ENCODE data around the gene EPB41L4A.
A peak's percentile ranks its signal among the peaks of the same experiment; 100 is the strongest.

The EPB41L4A gene

DNA sequence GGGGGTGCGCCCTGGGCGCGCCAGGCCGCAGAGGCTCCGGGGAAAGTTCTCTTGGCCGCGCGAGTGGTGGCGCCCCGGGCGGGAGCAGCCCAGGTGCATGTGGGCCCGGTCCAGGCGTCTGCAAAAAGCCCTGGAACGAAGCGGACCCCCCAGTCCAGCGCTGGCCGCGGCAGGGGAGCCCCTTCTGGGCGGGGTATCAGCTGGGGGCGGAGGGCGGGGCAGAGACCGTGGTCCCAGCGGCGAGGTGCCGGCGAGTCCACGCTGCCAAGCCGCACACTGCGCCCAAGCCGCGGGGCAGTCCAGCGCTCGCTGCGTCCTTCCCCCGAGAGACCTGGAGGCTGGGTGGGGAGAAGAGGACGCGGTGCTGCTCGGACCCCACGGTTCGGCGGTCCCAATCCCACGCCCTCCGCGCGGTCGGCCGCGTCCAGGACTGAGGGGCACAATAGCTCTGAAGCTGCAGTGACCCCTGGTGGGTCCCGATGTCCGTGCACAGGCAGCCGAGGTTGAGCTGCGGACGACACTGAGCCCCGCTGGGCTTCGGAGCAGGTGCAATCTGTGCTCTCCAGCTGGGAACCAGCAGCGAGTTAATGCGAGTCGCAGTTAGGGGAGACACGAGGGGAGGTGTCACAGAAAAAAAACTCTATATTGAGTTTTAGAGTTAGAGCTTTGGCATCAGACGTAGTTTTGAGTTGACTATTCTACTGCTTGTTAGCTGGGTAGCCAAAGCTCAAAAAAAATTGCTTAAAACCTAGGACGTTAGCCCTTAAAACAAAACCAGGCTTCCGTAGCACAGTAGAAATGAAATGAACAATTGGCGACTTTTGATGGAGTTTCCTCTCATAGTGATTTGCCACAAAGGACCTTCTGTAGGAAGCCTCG lies 1.1 kb upstream of the EPB41L4A start (continued):
- TF ChIP-seq ZNF2 (tag by site-specific recombination; IDR thresholded peaks at IDR 0.05) = peak; percentile 95
- TF ChIP-seq GLIS1 (tag by site-specific recombination; IDR thresholded peaks at IDR 0.05) = peak; percentile 96
- peak; percentile 78; the same call in 1 of the 2 replicates for TF ChIP-seq KLF8 (tag by site-specific recombination; IDR thresholded peaks at IDR 0.05)
- TF ChIP-seq SP7 (tag by site-specific recombination; IDR thresholded peaks at IDR 0.05) = peak; percentile 75
- peak; percentile 96 for TF ChIP-seq ZFP37 (tag by site-specific recombination; IDR thresholded peaks at IDR 0.05)
- TF ChIP-seq KLF1 (tag by site-specific recombination; IDR thresholded peaks at IDR 0.05) = peak; percentile 39
- TF ChIP-seq ZNF501 (tag by site-specific recombination; IDR thresholded peaks at IDR 0.05) = no peak; the same call in none of the 2 replicates
- TF ChIP-seq ZBTB20 (tag by site-specific recombination; IDR thresholded peaks at IDR 0.05) = peak; percentile 79

DNA sequence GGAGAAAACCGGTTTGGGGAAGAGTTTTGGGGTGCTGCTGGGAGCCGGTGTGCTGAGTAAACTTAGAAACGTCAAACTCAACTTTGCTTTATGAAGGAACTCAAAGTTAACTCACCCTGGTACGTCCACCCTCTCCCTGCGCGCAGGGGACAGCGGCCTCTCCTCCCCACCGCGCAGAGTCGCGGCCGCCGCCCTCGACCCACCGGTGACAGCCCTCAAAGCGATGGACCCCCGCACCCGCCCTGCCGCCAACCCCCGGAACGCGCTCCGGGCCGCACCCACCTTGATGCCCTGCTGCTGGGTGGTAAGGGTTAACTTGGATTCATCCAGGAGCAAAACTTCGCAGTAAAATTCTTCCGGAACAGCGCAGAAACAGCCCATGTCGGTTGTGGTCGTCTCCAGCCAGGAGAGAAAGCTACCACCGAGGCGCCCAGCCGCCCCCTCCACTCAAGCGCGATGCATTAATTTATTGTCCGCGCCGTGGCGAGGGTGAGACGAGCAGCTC lies 366 bp downstream of the EPB41L4A start:
- H3K36me3 ChIP-seq (ENCODE audit: control insufficient read depth in 2 of 2, insufficient read depth in 1 of 2, low read length in 2 of 2) = no peaks in the 10 kb centered on the region
- ChIA-PET POLR2A (interaction anchor here (3.5 kb wide), 1 partner anchor 258 kb away, joined by 23 read pairs; no protein-coding TSS in a partner anchor), CTCF (interaction anchor here (0.6 to 6.6 kb wide), 16 partner anchors 11 to 1150 kb away, joined by 3 to 116 read pairs (median 4); no protein-coding TSS in a partner anchor)
- no peaks in the 10 kb centered on the region for H3K4me1 ChIP-seq (ENCODE audit: control insufficient read depth, insufficient read depth, low read length)
- H3K9me3 ChIP-seq (ENCODE audit: control insufficient read depth, insufficient read depth, low read depth, low read length) = no peaks in the 10 kb centered on the region
- peak overlapping the region; percentile 59; the same call in 1 of the 2 replicates for H3K27ac ChIP-seq (ENCODE audit: extremely low read depth, low read depth, low read length)
- peak overlapping the region; percentile 66 for H3K4me3 ChIP-seq (ENCODE audit: low read depth, low read length)
- TF ChIP-seq ZBTB17 (tag by site-specific recombination; IDR thresholded peaks at IDR 0.05) (no peak), ZNF585B (tag by site-specific recombination; IDR thresholded peaks at IDR 0.05) (no peak; the same call in 1 of the 2 replicates), BCL11B (tag by site-specific recombination; IDR thresholded peaks at IDR 0.05; ENCODE audit: low read depth) (no peak), ZNF175 (tag by site-specific recombination; IDR thresholded peaks at IDR 0.05) (no peak), HOXA7 (CRISPR knock-in tag; IDR thresholded peaks at IDR 0.05; ENCODE audit: borderline replicate concordance) (no peak), ZNF433 (tag by site-specific recombination; IDR thresholded peaks at IDR 0.05; ENCODE audit: low read depth) (no peak), SETDB1 (IDR thresholded peaks at IDR 0.05; ENCODE audit: insufficient read length, low read length) (no peak), ZFP41 (tag by site-specific recombination; IDR thresholded peaks at IDR 0.05; ENCODE audit: borderline replicate concordance) (no peak), ZNF23 (tag by site-specific recombination; IDR thresholded peaks at IDR 0.05; ENCODE audit: borderline replicate concordance) (no peak)
- TF ChIP-seq, protein P1, sequence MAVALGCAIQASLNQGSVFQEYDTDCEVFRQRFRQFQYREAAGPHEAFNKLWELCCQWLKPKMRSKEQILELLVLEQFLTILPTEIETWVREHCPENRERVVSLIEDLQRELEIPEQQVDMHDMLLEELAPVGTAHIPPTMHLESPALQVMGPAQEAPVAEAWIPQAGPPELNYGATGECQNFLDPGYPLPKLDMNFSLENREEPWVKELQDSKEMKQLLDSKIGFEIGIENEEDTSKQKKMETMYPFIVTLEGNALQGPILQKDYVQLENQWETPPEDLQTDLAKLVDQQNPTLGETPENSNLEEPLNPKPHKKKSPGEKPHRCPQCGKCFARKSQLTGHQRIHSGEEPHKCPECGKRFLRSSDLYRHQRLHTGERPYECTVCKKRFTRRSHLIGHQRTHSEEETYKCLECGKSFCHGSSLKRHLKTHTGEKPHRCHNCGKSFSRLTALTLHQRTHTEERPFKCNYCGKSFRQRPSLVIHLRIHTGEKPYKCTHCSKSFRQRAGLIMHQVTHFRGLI (tag by site-specific recombination; IDR thresholded peaks at IDR 0.05) = peak; percentile 48; the same call in 1 of the 2 replicates
- TF ChIP-seq, protein P2, sequence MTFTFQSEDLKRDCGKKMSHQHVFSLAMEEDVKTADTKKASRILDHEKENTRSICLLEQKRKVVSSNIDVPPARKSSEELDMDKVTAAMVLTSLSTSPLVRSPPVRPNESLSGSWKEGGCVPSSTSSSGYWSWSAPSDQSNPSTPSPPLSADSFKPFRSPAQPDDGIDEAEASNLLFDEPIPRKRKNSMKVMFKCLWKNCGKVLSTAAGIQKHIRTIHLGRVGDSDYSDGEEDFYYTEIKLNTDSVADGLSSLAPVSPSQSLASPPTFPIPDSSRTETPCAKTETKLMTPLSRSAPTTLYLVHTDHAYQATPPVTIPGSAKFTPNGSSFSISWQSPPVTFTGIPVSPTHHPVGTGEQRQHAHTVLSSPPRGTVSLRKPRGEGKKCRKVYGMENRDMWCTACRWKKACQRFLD (tag by site-specific recombination; IDR thresholded peaks at IDR 0.05) = no peak
- TF ChIP-seq, protein P3, sequence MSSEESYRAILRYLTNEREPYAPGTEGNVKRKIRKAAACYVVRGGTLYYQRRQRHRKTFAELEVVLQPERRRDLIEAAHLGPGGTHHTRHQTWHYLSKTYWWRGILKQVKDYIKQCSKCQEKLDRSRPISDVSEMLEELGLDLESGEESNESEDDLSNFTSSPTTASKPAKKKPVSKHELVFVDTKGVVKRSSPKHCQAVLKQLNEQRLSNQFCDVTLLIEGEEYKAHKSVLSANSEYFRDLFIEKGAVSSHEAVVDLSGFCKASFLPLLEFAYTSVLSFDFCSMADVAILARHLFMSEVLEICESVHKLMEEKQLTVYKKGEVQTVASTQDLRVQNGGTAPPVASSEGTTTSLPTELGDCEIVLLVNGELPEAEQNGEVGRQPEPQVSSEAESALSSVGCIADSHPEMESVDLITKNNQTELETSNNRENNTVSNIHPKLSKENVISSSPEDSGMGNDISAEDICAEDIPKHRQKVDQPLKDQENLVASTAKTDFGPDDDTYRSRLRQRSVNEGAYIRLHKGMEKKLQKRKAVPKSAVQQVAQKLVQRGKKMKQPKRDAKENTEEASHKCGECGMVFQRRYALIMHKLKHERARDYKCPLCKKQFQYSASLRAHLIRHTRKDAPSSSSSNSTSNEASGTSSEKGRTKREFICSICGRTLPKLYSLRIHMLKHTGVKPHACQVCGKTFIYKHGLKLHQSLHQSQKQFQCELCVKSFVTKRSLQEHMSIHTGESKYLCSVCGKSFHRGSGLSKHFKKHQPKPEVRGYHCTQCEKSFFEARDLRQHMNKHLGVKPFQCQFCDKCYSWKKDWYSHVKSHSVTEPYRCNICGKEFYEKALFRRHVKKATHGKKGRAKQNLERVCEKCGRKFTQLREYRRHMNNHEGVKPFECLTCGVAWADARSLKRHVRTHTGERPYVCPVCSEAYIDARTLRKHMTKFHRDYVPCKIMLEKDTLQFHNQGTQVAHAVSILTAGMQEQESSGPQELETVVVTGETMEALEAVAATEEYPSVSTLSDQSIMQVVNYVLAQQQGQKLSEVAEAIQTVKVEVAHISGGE (tag by site-specific recombination; conservative IDR thresholded peaks at IDR 0.05; ENCODE audit: low read depth) = no peak
- TF ChIP-seq, protein P4, sequence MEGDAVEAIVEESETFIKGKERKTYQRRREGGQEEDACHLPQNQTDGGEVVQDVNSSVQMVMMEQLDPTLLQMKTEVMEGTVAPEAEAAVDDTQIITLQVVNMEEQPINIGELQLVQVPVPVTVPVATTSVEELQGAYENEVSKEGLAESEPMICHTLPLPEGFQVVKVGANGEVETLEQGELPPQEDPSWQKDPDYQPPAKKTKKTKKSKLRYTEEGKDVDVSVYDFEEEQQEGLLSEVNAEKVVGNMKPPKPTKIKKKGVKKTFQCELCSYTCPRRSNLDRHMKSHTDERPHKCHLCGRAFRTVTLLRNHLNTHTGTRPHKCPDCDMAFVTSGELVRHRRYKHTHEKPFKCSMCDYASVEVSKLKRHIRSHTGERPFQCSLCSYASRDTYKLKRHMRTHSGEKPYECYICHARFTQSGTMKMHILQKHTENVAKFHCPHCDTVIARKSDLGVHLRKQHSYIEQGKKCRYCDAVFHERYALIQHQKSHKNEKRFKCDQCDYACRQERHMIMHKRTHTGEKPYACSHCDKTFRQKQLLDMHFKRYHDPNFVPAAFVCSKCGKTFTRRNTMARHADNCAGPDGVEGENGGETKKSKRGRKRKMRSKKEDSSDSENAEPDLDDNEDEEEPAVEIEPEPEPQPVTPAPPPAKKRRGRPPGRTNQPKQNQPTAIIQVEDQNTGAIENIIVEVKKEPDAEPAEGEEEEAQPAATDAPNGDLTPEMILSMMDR (tag by site-specific recombination; IDR thresholded peaks at IDR 0.05) = no peak
- TF ChIP-seq, protein P5, sequence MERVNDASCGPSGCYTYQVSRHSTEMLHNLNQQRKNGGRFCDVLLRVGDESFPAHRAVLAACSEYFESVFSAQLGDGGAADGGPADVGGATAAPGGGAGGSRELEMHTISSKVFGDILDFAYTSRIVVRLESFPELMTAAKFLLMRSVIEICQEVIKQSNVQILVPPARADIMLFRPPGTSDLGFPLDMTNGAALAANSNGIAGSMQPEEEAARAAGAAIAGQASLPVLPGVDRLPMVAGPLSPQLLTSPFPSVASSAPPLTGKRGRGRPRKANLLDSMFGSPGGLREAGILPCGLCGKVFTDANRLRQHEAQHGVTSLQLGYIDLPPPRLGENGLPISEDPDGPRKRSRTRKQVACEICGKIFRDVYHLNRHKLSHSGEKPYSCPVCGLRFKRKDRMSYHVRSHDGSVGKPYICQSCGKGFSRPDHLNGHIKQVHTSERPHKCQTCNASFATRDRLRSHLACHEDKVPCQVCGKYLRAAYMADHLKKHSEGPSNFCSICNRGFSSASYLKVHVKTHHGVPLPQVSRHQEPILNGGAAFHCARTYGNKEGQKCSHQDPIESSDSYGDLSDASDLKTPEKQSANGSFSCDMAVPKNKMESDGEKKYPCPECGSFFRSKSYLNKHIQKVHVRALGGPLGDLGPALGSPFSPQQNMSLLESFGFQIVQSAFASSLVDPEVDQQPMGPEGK (tag by site-specific recombination; IDR thresholded peaks at IDR 0.05) = no peak; the same call in 1 of the 2 replicates
- TF ChIP-seq, protein P6, sequence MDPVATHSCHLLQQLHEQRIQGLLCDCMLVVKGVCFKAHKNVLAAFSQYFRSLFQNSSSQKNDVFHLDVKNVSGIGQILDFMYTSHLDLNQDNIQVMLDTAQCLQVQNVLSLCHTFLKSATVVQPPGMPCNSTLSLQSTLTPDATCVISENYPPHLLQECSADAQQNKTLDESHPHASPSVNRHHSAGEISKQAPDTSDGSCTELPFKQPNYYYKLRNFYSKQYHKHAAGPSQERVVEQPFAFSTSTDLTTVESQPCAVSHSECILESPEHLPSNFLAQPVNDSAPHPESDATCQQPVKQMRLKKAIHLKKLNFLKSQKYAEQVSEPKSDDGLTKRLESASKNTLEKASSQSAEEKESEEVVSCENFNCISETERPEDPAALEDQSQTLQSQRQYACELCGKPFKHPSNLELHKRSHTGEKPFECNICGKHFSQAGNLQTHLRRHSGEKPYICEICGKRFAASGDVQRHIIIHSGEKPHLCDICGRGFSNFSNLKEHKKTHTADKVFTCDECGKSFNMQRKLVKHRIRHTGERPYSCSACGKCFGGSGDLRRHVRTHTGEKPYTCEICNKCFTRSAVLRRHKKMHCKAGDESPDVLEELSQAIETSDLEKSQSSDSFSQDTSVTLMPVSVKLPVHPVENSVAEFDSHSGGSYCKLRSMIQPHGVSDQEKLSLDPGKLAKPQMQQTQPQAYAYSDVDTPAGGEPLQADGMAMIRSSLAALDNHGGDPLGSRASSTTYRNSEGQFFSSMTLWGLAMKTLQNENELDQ (tag by site-specific recombination; IDR thresholded peaks at IDR 0.05; ENCODE audit: low read depth) = no peak

Data from HEK293 (cell line).